SK-N-SH (cell line): ENCODE data around the gene LECT2. TPM values are rescaled to one million over a fixed set of nuclear protein-coding genes. Genes with fewer than 3 reads are reported as not detected.

Experiments used
- CTCF ChIA-PET: fragments of 300-600, 350-600 bp; formaldehyde crosslinking; extraction: SDS; loops from one replicate; lab custom pipeline; 2021; lab: Yijun Ruan, JAX
- POLR2A ChIA-PET: fragments of 350-600 bp; sonication (Branson Sonifier 250); formaldehyde crosslinking; extraction: SDS; loops from one replicate; lab custom pipeline; 2020; ENCODE audit warnings: antibody characterized with exemption, inconsistent platforms; lab: Yijun Ruan, JAX
- DNase-seq: peaks from one replicate; pipeline ENCODE4 v3.0.0; 2012
- H2AFZ ChIP-seq: fragments of 200-600 bp; sonication (generic); 2 replicates; pipeline ENCODE4 v1.8.1; 2016; ENCODE audit warnings: antibody characterized with exemption, mild to moderate bottlenecking, low read depth
- H3F3A ChIP-seq: fragments of 200-600 bp; sonication (generic); replicated peaks from 2 replicates; pipeline ENCODE3; 2016; ENCODE audit warnings: antibody characterized with exemption, mild to moderate bottlenecking; ENCODE audit not compliant: insufficient read depth
- H3K27ac ChIP-seq, 2 experiments: fragments of 200-500 bp in 1 of 2; fragments of 200-600 bp in 1 of 2; sonication (Bioruptor generic) in 1 of 2; sonication (generic), shearing (Covaris generic) in 1 of 2; 2 replicates each; pipeline versions ENCODE4 v1.5.1 to v1.6.1; 2014 to 2016; ENCODE audit warnings: low read depth in 2 of 2, inconsistent platforms in 1 of 2, low read length in 1 of 2, mild to moderate bottlenecking in 1 of 2, mixed read lengths in 1 of 2
- H3K27me3 ChIP-seq: fragments of 200-600 bp; sonication (generic), shearing (Covaris generic); 2 replicates; pipeline ENCODE4 v1.6.1; 2016; ENCODE audit warnings: mixed run types; ENCODE audit not compliant: insufficient read depth
- H3K36me3 ChIP-seq, 2 experiments: fragments of 200-500 bp in 1 of 2; fragments of 200-600 bp in 1 of 2; sonication (Bioruptor generic) in 1 of 2; sonication (generic) in 1 of 2; replicated peaks in 1 of 2; 2 replicates each; pipeline versions ENCODE3 to v1.5.1; 2014 to 2016; ENCODE audit warnings: low read length in 1 of 2, mild to moderate bottlenecking in 1 of 2; ENCODE audit not compliant: insufficient read depth in 2 of 2, control insufficient read depth in 1 of 2
- H3K4me1 ChIP-seq, 2 experiments: fragments of 200-500 bp in 1 of 2; fragments of 200-600 bp in 1 of 2; sonication (Bioruptor generic) in 1 of 2; sonication (generic), shearing (Covaris generic) in 1 of 2; 2 replicates each; pipeline versions ENCODE4 v1.5.1 to v1.6.1; 2014 to 2016; ENCODE audit warnings: low read depth in 1 of 2, low read length in 1 of 2, mixed run types in 1 of 2; ENCODE audit not compliant: insufficient read depth in 2 of 2, control insufficient read depth in 1 of 2
- H3K4me2 ChIP-seq: fragments of 200-600 bp; sonication (generic), shearing (Covaris generic); 2 replicates; pipeline ENCODE4 v1.6.1; 2017; ENCODE audit warnings: mixed run types
- H3K4me3 ChIP-seq, 2 experiments: fragments of 200-500 bp in 1 of 2; fragments of 200-600 bp in 1 of 2; sonication (Bioruptor generic) in 1 of 2; sonication (generic), shearing (Covaris generic) in 1 of 2; 2 replicates each; pipeline versions ENCODE4 v1.5.1 to v1.8.1; 2014 to 2016; ENCODE audit warnings: low read depth in 2 of 2, inconsistent platforms in 1 of 2, low read length in 1 of 2, mild to moderate bottlenecking in 1 of 2, mixed read lengths in 1 of 2, moderate library complexity in 1 of 2
- H3K79me2 ChIP-seq: fragments of 200-600 bp; sonication (generic); 2 replicates; pipeline ENCODE4 v1.8.1; 2017; ENCODE audit warnings: mild to moderate bottlenecking; ENCODE audit not compliant: insufficient read depth
- H3K9ac ChIP-seq: fragments of 200-600 bp; sonication (generic); 2 replicates; pipeline ENCODE4 v1.6.1; 2017; ENCODE audit warnings: mixed run types
- H3K9me2 ChIP-seq: fragments of 200-600 bp; sonication (generic); 2 replicates; pipeline ENCODE4 v1.6.1; 2017; ENCODE audit warnings: mixed run types
- H3K9me3 ChIP-seq: fragments of 200-600 bp; sonication (generic); 2 replicates; pipeline ENCODE4 v1.6.1; 2017; ENCODE audit warnings: mixed run types, mild to moderate bottlenecking, moderate library complexity
- H4K20me1 ChIP-seq: fragments of 200-600 bp; sonication (generic); 2 replicates; pipeline ENCODE4 v1.6.1; 2017; ENCODE audit warnings: mild to moderate bottlenecking, mixed run types; ENCODE audit not compliant: insufficient read depth
- FOSL2 ChIP-seq: IDR thresholded peaks from 2 replicates; pipeline ENCODE4 v1.4.0; 2012; ENCODE audit warnings: low read depth, mild to moderate bottlenecking, moderate library complexity, borderline replicate concordance
- FOXM1 ChIP-seq: IDR thresholded peaks from 2 replicates; pipeline ENCODE4 v1.4.0; 2012; ENCODE audit warnings: low read depth, mild to moderate bottlenecking
- GABPA ChIP-seq: IDR thresholded peaks from 2 replicates; pipeline ENCODE4 v1.4.0; 2012; ENCODE audit warnings: low read depth, mild to moderate bottlenecking
- JUND ChIP-seq: IDR thresholded peaks from 2 replicates; pipeline ENCODE4 v1.4.0; 2012
- MAX ChIP-seq: IDR thresholded peaks from 2 replicates; pipeline ENCODE4 v1.4.0; 2012; ENCODE audit warnings: low read depth
- NRF1 ChIP-seq: IDR thresholded peaks from 2 replicates; pipeline ENCODE4 v1.6.1; 2012; ENCODE audit warnings: low read depth, mild to moderate bottlenecking, low read length
- PBX3 ChIP-seq: IDR thresholded peaks from 2 replicates; pipeline ENCODE4; 2012
- RAD21 ChIP-seq: IDR thresholded peaks from 2 replicates; pipeline ENCODE4 v1.6.1; 2012; ENCODE audit warnings: mild to moderate bottlenecking, low read length
- RCOR1 ChIP-seq: fragments of 150-350 bp; IDR thresholded peaks from 2 replicates; pipeline ENCODE4 v1.6.1; 2017; ENCODE audit warnings: antibody characterized with exemption, low read length
- REST ChIP-seq: IDR thresholded peaks from 2 replicates; pipeline ENCODE4 v1.6.1; 2012; ENCODE audit warnings: mild to moderate bottlenecking, low read depth, low read length, moderate library complexity
- RFX5 ChIP-seq: IDR thresholded peaks from 2 replicates; pipeline ENCODE4 v1.6.1; 2012; ENCODE audit warnings: mild to moderate bottlenecking, improper control_type of control experiment, low read length
- SIN3A ChIP-seq: IDR thresholded peaks from 2 replicates; pipeline ENCODE4 v1.6.1; 2012; ENCODE audit warnings: low read depth, mild to moderate bottlenecking, low read length, moderate library complexity, borderline replicate concordance
- TAF1 ChIP-seq: IDR thresholded peaks from 2 replicates; pipeline ENCODE4 v1.6.1; 2012; ENCODE audit warnings: low read depth, mild to moderate bottlenecking, low read length, moderate library complexity, borderline replicate concordance
- WGBS: methylation state at CpG from one replicate; pipeline ENCODE4 v1.1.6; 2017; ENCODE audit warnings: low lambda C conversion rate; 5-methylcytosine and 5-hydroxymethylcytosine counted together
- polyA plus RNA-seq, 3 experiments: library from polyadenylated mRNA; depleted of rRNA; stranded (reverse); fragments of >200 nt; gene quantifications; 2 replicates each; pipeline ENCODE4 v1.2.3, GENCODE V29; 2012

Gene LECT2
- polyA plus RNA-seq, 1 of the 3 experiments (the other 2 are of a cell fraction), result 0.18 TPM

GRCh38 chr5:135934939-135935338, 19.8 kb downstream of the LECT2 start:
- TF ChIP-seq RCOR1 (no peak), REST (peak; percentile 87)
- H3K27me3 ChIP-seq, result no peaks in the 10 kb centered on the region; the same call in 1 of the 2 replicates
- WGBS, result 76% methylated on average over 3 of the region's 3 CpGs
- ChIA-PET CTCF (interaction anchor here (1.0 to 1.6 kb wide), 3 partner anchors 10 to 277 kb away, joined by 3 to 6 read pairs (median 5); no protein-coding TSS in a partner anchor), POLR2A (no interaction called here)
- H3K9ac ChIP-seq, result no peak overlapping the region
- H3F3A ChIP-seq, result peaks cover 17% of the 10 kb centered on the region
- no peak for DNase-seq
- peaks cover 66% of the 10 kb centered on the region for H3K79me2 ChIP-seq
- no peak overlapping the region for H3K4me3 ChIP-seq
- H3K36me3 ChIP-seq, result peaks cover 28 to 43% of the 10 kb centered on the region in 2 experiments
- no peaks in the 10 kb centered on the region for H3K9me2 ChIP-seq
- no peaks in the 10 kb centered on the region; a peak in 2 of 4 replicates for H3K4me1 ChIP-seq
- H3K9me3 ChIP-seq, result no peaks in the 10 kb centered on the region
- H3K4me2 ChIP-seq, result no peak overlapping the region
- no peaks in the 10 kb centered on the region for H4K20me1 ChIP-seq
- H3K27ac ChIP-seq, result no peak overlapping the region
- H2AFZ ChIP-seq, result no peak overlapping the region

GRCh38 chr5:135930949-135931295, 23.9 kb downstream of the LECT2 start:
- Histone ChIP-seq H3K4me1 (no peaks in the 10 kb centered on the region; a peak in 2 of 4 replicates), H3F3A (peaks cover 15% of the 10 kb centered on the region), H3K79me2 (peaks cover 52% of the 10 kb centered on the region), H3K9ac (peak overlapping the region; percentile 65; the same call in 1 of the 2 replicates), H3K9me3 (peaks cover 9% of the 10 kb centered on the region), H3K27me3 (no peaks in the 10 kb centered on the region; the same call in 1 of the 2 replicates), H2AFZ (peak overlapping the region; percentile 86; the same call in 1 of the 2 replicates), H3K4me2 (peak overlapping the region; percentile 79), H4K20me1 (no peaks in the 10 kb centered on the region), H3K4me3 (peak overlapping the region; percentile 62 to 67), H3K27ac (peak overlapping the region in 1 of 2 experiments; percentile 32; a peak in 1 of 4 replicates), H3K36me3 (peaks cover 5 to 12% of the 10 kb centered on the region in 2 experiments), H3K9me2 (no peaks in the 10 kb centered on the region)
- WGBS, result 62% methylated on average over 16 of the region's 18 CpGs
- peak; percentile 6 for DNase-seq
- ChIA-PET CTCF (interaction anchor here (0.6 to 1.4 kb wide), 2 partner anchors 43 to 473 kb away, joined by 3 to 4 read pairs; no protein-coding TSS in a partner anchor), POLR2A (no interaction called here)
- no peak for TF ChIP-seq JUND
- TF ChIP-seq SIN3A, result no peak
- TF ChIP-seq FOSL2, result no peak
- no peak for TF ChIP-seq NRF1
- TF ChIP-seq MAX, result no peak
- no peak for TF ChIP-seq TAF1
- no peak for TF ChIP-seq GABPA
- TF ChIP-seq RAD21, result no peak
- TF ChIP-seq FOXM1, result no peak
- TF ChIP-seq PBX3, result no peak
- TF ChIP-seq RFX5, result no peak
